HS-5 (cell line): ENCODE data around the gene HOXD12.

Experiments used
- DNase-seq: peaks from one replicate; pipeline ENCODE4 v3.0.0-alpha.2; 2012; ENCODE audit warnings: low read depth

The HOXD12 gene

GRCh38 chr2:176105078-176105729 is 5.6 kb downstream of the HOXD12 start:
- no peak for DNase-seq

- no peak for DNase-seq
Measured at GRCh38 chr2:176105730-176106580, 6.4 kb downstream of the HOXD12 start.

GRCh38 chr2:176106581-176107539 is 7.3 kb downstream of the HOXD12 start, which contains the start of gene HOXD11:
Gene HOXD11 (plus strand): TSS chr2:176107280. CDS start chr2:176107356, 76 bp downstream.
- no peak for DNase-seq

- DNase-seq: no peak
Measured at GRCh38 chr2:176107731-176108181, 8.2 kb downstream of the HOXD12 start.

- no peak for DNase-seq
Measured at GRCh38 chr2:176109192-176109901, 9.8 kb downstream of the HOXD12 start.

GRCh38 chr2:176109946-176110345 is 10.4 kb downstream of the HOXD12 start:
- DNase-seq: no peak

GRCh38 chr2:176110415-176111308 is 11.1 kb downstream of the HOXD12 start:
- DNase-seq: no peak

GRCh38 chr2:176111309-176111663 is 11.7 kb downstream of the HOXD12 start:
- no peak for DNase-seq

- DNase-seq: no peak
Measured at GRCh38 chr2:176111846-176112374, 12.3 kb downstream of the HOXD12 start.

GRCh38 chr2:176112375-176113302 is 13.0 kb downstream of the HOXD12 start:
- no peak for DNase-seq

- no peak for DNase-seq
Measured at GRCh38 chr2:176114120-176114929, 14.7 kb downstream of the HOXD12 start.

- no peak for DNase-seq
Measured at GRCh38 chr2:176114930-176115625, 15.5 kb downstream of the HOXD12 start.

GRCh38 chr2:176115883-176116813 is 16.6 kb downstream of the HOXD12 start, which contains the start of gene HOXD10:
Gene HOXD10 (plus strand): TSS chr2:176116778. CDS start chr2:176116834, 56 bp downstream.
- DNase-seq: no peak

- no peak for DNase-seq
Measured at GRCh38 chr2:176117162-176117822, 17.7 kb downstream of the HOXD12 start.

- no peak for DNase-seq
Measured at GRCh38 chr2:176117823-176118371, 18.3 kb downstream of the HOXD12 start.
